Gastroesophageal sphincter (tissue), 4 donors: Measurements from ENCODE around the gene BHLHE41. TPM values are rescaled to one million over a fixed set of nuclear protein-coding genes. Genes with fewer than 3 reads are reported as not detected.

Source experiments
- ATAC-seq: fragments of 150-250 bp; one replicate; pipeline ENCODE4 v1.9.1; 2016; ENCODE audit warnings: mild to moderate bottlenecking, moderate library complexity
- H3K27ac ChIP-seq, 4 donors: fragments of 200-600 bp; sonication (generic) in 3 of 4; 1 replicate in 3 of 4; 2 replicates in 1 of 4; pipeline ENCODE4 v1.5.1; 2016 to 2019
- H3K27me3 ChIP-seq: fragments of 200-600 bp; sonication (generic); one replicate; pipeline ENCODE4 v1.5.1; 2019
- H3K36me3 ChIP-seq, 2 donors: fragments of 200-600 bp; sonication (generic); one replicate each; pipeline ENCODE4 v1.5.1; 2019; ENCODE audit warnings: control low read depth in 1 of 2
- H3K4me1 ChIP-seq, 3 donors: fragments of 200-600 bp; sonication (generic); 1 replicate in 2 of 3; 2 replicates in 1 of 3; pipeline ENCODE4 v1.5.1; 2016 to 2019; ENCODE audit warnings: control low read depth in 2 of 3
- H3K4me3 ChIP-seq, 2 donors: fragments of 200-600 bp; sonication (generic); one replicate each; pipeline ENCODE4 v1.5.1; 2019; ENCODE audit warnings: mild to moderate bottlenecking in 1 of 2, moderate library complexity in 1 of 2
- H3K9me3 ChIP-seq, 3 donors: fragments of 200-600 bp; sonication (generic); one replicate each; pipeline ENCODE4 v1.5.1; 2017 to 2019; ENCODE audit warnings: control low read depth in 2 of 3
- CTCF ChIP-seq, 4 experiments: fragments of 200-600 bp in 2 of 4; fragments of 450-650 bp in 2 of 4; sonication (generic) in 1 of 4; IDR thresholded peaks; one replicate each; pipeline ENCODE4 v1.5.1; 2017 to 2019; ENCODE audit warnings: antibody characterized with exemption in 4 of 4, mild to moderate bottlenecking in 2 of 4, moderate library complexity in 2 of 4
- EP300 ChIP-seq: sonication (generic); formaldehyde crosslinking; IDR thresholded peaks from one replicate; pipeline ENCODE4 v1.6.1; 2017; ENCODE audit warnings: antibody characterized with exemption, mild to moderate bottlenecking
- POLR2A ChIP-seq, 2 donors: fragments of 450-650 bp; IDR thresholded peaks; one replicate each; pipeline ENCODE4 v1.6.1; 2017; ENCODE audit warnings: antibody characterized with exemption in 2 of 2, mild to moderate bottlenecking in 2 of 2, moderate library complexity in 1 of 2
- POLR2AphosphoS5 ChIP-seq: sonication (generic); formaldehyde crosslinking; IDR thresholded peaks from one replicate; pipeline ENCODE4 v1.6.1; 2017; ENCODE audit warnings: antibody characterized with exemption
- WGBS, 2 donors: methylation state at CpG; one replicate each; pipeline ENCODE4 v1.1.5; 2018; ENCODE audit warnings: low coverage in 1 of 2; 5-methylcytosine and 5-hydroxymethylcytosine counted together
- total RNA-seq, 4 donors: library from RNA; depleted of rRNA; stranded (reverse); fragments of >200 nt; gene quantifications; one replicate each; pipeline ENCODE4 v1.1.0, GENCODE V29; 2016

BHLHE41 gene
- total RNA-seq, 4 donors from 2014 or later: 5.3 to 91.2 (median 21.7) TPM

DNA sequence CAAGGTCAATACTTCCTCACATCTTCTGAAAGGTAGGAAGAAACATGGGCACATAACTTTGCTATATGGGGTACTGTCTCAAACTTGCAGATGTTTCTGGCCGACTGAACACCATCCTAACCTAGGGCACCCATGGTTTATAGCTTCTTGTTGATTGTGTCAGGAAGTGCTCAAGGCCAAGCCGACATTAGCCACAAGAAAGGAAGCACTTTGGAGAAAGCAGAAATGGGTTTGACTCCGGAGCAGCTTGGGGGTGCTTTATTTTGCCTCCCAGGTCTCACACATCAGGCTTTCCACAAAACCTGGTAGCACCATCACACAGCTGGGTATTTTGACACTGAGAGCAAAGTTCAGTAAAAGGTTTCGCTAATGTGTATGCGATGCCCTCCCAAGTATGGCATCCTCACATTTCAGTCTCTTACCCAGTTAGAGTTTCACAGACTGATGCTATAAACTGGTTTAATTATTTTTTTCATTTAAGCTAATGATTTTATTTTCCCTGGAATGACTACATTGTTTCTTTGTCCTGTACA is 25.2 kb upstream of the BHLHE41 start:
- no peaks in the 10 kb centered on the region for H3K9me3 ChIP-seq
- peaks cover 6 to 37% (median 14%) of the 10 kb centered on the region in 3 donors for H3K4me1 ChIP-seq
- TF ChIP-seq POLR2A (IDR thresholded peaks at IDR 0.05) (no peak), EP300 (no peak), CTCF (IDR thresholded peaks at IDR 0.05) (no peak), POLR2AphosphoS5 (no peak)
- no peaks in the 10 kb centered on the region for H3K36me3 ChIP-seq
- WGBS, 2 donors: 81 to 88% methylated on average over 3 to 5 of the region's 5 CpGs
- peak overlapping the region in 2 of 4 donors; percentile 72 to 76 for H3K27ac ChIP-seq
- no peak overlapping the region for H3K4me3 ChIP-seq
- ATAC-seq: no peak
- no peaks in the 10 kb centered on the region for H3K27me3 ChIP-seq

- Histone ChIP-seq H3K9me3 (no peaks in the 10 kb centered on the region), H3K4me1 (peaks cover 3 to 26% (median 14%) of the 10 kb centered on the region in 3 donors), H3K27ac (no peak overlapping the region), H3K27me3 (no peaks in the 10 kb centered on the region), H3K4me3 (no peak overlapping the region), H3K36me3 (no peaks in the 10 kb centered on the region)
- no peak for ATAC-seq
- TF ChIP-seq POLR2A (IDR thresholded peaks at IDR 0.05): no peak
- TF ChIP-seq CTCF (IDR thresholded peaks at IDR 0.05): no peak
- no peak for TF ChIP-seq POLR2AphosphoS5
- no peak for TF ChIP-seq EP300
- WGBS, 2 donors: 84 to 92% methylated on average over 7 of the region's 7 CpGs
Measured at GRCh38 chr12:26148291-26148690, 23.5 kb upstream of the BHLHE41 start.

GRCh38 chr12:26143291-26143690 is 18.5 kb upstream of the BHLHE41 start:
- ATAC-seq: no peak
- Histone ChIP-seq H3K36me3 (no peaks in the 10 kb centered on the region), H3K4me1 (no peaks in the 10 kb centered on the region), H3K27me3 (no peaks in the 10 kb centered on the region), H3K9me3 (no peaks in the 10 kb centered on the region), H3K27ac (no peak overlapping the region), H3K4me3 (no peak overlapping the region)
- whole genome bisulfite sequencing, 2 donors: 50 to 86% methylated on average over 2 of the region's 2 CpGs
- TF ChIP-seq EP300 (no peak), POLR2AphosphoS5 (no peak), CTCF (IDR thresholded peaks at IDR 0.05) (no peak), POLR2A (IDR thresholded peaks at IDR 0.05) (no peak)

DNA sequence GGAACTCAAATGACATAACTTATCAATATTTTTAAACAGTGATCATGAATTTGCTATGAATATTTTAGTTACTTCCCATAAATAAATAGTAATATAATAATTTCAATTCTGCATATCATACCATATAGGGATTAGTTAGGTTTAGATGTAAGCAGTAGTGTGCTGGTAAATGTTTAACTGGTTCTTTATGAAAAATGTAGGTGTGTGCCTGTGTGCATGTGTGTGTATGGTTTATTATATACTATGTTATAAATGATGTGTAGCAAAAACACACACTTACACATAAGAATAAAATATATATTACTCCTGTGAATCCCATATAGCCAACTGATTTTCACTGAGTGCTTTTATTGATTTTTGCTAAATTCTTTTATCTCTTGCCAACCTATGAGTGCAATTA is 14.0 kb upstream of the BHLHE41 start:
- ATAC-seq: no peak
- no peaks in the 10 kb centered on the region for H3K9me3 ChIP-seq
- no peaks in the 10 kb centered on the region for H3K36me3 ChIP-seq
- peaks cover 0 to 12% (median 0%) of the 10 kb centered on the region in 3 donors for H3K4me1 ChIP-seq
- no peaks in the 10 kb centered on the region for H3K27me3 ChIP-seq
- H3K4me3 ChIP-seq: no peak overlapping the region
- no peak overlapping the region for H3K27ac ChIP-seq
- TF ChIP-seq POLR2AphosphoS5 (no peak), EP300 (no peak), POLR2A (IDR thresholded peaks at IDR 0.05) (no peak), CTCF (IDR thresholded peaks at IDR 0.05) (no peak)

- 81 to 86% methylated on average over 3 of the region's 3 CpGs for WGBS, 2 donors
- H3K27me3 ChIP-seq: no peaks in the 10 kb centered on the region
- no peaks in the 10 kb centered on the region for H3K9me3 ChIP-seq
- no peak overlapping the region for H3K27ac ChIP-seq
- peaks cover 0 to 12% (median 0%) of the 10 kb centered on the region in 3 donors for H3K4me1 ChIP-seq
- TF ChIP-seq CTCF (IDR thresholded peaks at IDR 0.05) (no peak), POLR2A (IDR thresholded peaks at IDR 0.05) (no peak), EP300 (no peak), POLR2AphosphoS5 (no peak)
- ATAC-seq: no peak
- H3K4me3 ChIP-seq: no peak overlapping the region
- H3K36me3 ChIP-seq: no peaks in the 10 kb centered on the region
Measured at GRCh38 chr12:26136688-26137087, 11.9 kb upstream of the BHLHE41 start.
